ENCODE results near the gene CYP27A1.

- TF ChIP-seq ZNF70 (CRISPR knock-in tag; IDR thresholded peaks at IDR 0.05) (no peak), ESRRG (CRISPR knock-in tag; IDR thresholded peaks at IDR 0.05) (no peak), PPARA (CRISPR knock-in tag; IDR thresholded peaks at IDR 0.05; ENCODE audit: borderline replicate concordance) (no peak), ZFP3 (CRISPR knock-in tag; IDR thresholded peaks at IDR 0.05) (no peak)
These were observed 1.9 kb upstream of the CYP27A1 start for GRCh38 chr2:218780046-218780445.

Data from SK-N-SH treated with all-trans-retinoic acid at 6 μM for 48 hours (cell line).